Hippocampal formation (tissue), 2 donors: ENCODE measurements around the gene IQGAP2.
"Not testable (repeated sequence)": the region's sequence is repeated elsewhere in the genome, so short reads cannot be mapped to it uniquely, and the experiment has no call there.

Experiments
- DNase-seq, 2 donors: peaks; one replicate each; lab custom pipeline; 2025; lab: John Stamatoyannopoulos, UW

The IQGAP2 gene

DNA sequence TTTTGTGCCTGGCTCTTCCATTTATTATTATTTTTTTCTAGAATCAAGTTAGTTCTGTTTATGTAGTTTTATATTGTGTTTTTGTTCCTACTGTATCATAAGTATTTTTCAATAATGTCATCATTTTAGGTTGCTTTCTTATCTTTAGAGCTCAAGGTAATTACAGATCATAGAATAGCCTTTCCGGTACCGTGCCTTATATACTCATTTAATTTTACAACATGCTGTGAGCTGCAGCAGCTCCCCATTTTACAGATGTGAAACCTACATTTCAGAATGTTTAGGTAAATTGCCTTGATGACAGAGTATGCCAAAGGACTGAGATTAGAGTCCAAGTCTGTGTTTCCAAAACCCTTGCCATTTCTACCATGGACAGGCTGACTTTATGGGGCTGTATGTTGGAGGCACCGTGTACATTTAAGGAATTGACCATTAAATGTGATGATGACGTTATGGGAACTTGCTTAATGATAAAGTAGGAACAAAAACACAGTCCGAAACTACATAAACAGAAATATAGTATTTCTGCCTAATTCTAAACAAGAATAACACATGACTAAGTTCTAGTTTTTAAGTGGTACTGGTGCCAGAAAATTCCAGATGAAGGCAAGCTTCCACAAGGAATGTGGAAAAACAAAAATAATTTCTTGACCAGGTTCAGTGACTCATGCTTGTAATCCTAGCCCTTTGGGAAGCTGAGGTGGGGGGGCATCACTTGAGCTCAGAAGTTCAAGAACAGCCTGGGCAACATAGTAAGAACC lies 97.7 kb downstream of the IQGAP2 start:
- DNase-seq, result no peak

DNA sequence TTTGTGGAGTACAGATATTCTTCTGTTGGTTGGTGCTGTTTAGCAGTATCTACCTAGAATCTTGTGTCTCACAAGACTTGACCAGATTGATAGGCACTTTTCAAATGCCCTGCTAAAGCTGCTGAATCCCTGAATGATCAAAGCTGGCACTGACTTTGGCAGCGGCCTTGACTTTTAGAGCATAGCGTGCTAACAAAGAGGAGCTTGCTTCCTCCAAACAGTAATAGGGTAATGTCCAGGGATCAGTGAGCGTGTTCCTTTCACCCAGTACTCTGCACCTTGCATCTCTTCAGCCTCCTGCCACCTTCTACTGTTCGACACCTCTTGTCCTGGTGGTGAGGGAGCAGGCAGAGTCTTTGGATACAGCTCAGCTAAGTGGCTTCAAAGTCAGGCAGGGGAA lies 100.8 kb downstream of the IQGAP2 start:
- no peak for DNase-seq

DNA sequence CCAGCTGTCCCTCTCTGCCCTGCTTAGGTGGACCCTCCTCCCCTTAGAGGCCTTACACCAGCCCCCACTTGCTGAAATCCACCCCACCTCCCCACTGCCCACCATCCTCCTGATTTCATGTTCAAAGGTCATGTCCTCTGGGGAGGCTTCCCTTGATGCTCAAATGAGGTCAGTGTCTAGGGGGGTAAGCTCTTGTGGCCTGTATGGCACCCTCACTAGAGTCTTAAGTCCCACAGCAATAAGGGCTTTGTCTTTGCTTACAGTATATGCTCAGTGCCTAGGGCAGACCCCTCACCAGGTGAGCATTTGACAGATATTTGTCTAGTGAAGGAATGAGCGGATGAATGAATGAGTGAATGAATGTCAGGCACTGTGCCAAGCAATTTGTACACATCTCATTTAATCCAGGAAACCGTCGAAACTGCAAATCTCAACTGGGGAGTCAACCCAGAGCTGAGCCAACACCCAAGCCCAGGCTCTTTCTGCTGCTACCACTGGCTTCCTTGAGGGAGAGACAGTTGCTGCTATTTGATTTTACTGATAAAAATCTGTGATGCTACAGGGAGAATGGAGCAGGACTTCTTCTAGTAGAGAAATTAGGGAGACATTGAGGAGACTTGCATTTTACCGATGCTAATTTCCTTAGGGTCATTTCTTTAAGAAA lies 101.9 kb downstream of the IQGAP2 start:
- no peak for DNase-seq

DNA sequence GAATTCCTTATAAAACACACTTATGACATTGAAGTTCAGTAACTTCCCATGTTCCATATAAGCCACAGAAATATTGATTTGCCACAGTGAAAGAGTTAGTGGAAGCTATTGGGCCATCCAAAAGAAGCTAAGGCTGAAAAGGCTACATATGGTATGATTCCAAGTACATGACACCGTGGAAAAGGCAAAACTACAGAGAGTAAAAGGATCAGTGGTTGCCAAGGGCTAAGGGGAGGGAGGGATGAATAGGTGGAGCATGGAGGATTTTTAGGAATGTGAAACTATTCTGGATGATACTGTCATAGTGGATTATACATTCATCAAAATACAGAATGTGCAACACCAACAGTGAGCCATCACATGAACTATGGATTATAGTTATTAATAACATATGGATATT lies 110.4 kb downstream of the IQGAP2 start:
- no peak for DNase-seq

DNA sequence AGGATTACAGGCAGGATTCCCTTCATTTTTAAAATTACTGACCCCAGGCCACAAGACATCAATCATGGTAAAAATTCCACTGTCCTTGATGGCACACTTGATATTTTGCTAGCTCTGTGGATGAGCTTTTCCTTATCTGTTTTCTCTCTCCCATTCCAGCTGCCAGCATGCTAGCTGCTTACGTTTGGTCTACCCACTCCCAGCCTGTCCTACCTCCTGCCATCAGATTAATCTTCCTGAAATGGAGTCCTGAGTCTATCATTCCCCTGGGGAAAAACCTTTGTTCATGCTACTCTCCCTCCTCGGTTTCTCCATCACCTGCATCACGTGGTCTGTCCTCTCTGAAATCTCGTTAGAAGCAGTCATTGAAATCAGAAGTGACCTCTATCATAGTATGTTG lies 111.2 kb downstream of the IQGAP2 start:
- no peak for DNase-seq

DNA sequence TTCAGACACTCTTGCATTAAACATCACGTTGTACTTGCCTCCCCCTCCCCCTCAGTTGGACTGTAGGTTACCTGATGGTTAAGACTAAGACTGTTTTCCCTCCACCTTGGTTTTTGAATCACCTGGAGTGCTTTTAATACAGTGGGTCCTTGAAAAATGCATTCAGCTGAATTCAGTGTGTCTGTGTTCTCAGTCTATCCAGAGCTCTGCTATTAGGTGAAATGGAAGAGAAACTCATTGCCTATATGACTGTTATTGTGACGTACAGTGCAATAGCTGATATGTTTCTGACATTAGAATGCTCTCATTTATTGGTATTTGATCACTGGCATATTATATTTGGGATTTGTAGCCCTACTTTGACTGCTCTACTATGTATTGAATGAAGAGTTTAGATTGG lies 111.6 kb downstream of the IQGAP2 start:
- no peak for DNase-seq

DNA sequence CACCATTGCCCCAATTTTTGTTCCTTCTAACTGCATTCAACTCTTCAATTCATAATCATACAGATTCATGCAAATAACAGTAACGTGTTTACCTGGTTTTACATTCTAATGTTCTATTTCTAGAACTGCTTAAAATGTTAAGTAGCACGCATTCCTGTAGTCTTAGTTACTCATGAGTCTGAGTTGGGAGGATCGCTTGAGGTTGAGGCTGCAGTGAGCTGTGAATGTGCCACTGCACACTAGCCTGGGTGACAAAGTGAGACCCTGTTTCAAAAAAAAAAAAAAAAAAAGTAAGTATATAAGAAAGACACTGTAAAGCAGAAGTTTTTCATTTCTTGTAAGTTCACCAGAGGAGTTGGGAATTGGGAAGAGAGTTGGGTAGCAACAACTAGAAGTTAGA lies 114.2 kb downstream of the IQGAP2 start:
- DNase-seq, result no peak

DNA sequence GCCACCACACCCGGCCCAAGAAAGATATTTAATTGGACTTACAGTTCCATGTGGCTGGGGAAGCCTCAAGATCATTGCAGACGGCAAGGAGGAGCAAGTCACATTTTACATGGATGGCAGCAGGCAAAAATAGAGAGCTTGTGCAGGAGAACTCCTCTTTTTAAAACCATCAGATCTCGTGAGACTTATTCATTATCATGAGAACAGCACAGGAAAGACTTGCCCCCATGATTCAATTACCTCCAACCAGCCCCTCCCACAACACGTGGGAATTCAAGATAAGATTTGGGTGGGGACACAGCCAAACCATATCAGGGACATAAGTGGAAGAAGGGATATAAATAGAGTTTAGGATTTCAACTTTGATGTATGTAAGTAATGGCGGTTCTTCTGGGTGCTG lies 115.2 kb downstream of the IQGAP2 start:
- DNase-seq, result not testable (repeated sequence)

DNA sequence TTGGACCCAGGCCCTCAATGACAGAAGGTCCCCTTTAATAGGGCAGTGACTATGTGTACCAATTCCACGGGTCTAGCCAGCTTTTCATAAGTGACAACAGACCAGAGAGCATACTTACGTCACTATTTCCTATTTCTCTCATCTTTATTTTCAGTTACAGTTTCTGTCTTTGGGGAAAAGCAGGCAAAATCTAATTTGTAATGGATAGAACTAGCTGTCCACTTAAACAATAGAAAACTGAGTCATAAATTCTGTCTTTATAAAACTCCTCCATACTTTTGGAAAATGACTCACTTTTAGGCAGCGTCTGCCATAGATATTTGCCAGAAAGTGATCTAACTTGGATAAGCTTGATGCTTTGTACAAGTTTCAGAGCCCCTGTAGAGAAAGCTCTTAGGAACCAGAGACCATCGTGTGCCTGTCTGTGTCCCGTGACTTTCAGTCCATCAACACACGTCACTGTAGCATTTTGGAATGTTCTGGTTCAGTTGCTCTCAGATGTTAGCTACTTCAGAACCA lies 118.2 kb downstream of the IQGAP2 start:
- no peak for DNase-seq

DNA sequence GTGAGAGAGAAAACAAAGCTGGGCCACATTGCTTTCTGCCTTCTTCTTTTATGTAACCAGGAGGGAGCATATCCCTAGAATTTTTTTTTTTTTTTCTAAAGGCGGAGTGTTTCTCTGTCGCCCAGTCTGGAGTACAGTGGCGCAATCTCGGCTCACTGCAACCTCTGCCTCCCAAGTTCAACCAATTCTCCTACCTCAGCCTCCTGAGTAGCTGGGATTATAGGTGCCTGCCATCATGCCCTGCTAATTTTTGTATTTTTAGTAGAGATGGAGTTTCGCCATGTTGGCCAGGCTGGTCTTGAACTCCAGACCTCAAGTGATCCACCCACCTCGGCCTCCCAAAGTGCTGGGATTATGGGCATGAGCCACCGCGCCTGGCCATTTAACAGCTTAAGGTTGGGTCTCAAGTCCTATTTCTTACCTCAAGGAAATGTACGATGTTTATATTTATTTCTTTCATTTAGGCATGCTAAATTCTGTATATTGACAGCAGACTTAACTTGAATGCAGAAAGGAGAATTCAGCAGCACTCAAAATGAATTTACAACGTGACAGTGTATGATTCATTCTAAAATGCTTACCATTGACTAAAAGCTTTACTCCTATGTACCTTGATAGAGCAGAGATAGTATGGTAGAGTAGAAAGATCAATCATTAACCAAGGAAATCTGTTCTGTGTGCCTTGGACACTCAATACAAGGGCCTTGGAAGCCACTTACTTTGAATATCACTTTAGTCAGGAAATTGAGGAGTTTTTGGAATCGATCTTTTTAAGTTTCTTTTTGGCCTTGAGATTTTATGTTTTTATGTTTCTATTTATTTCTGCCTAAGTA lies 119.2 kb downstream of the IQGAP2 start:
- no peak for DNase-seq

DNA sequence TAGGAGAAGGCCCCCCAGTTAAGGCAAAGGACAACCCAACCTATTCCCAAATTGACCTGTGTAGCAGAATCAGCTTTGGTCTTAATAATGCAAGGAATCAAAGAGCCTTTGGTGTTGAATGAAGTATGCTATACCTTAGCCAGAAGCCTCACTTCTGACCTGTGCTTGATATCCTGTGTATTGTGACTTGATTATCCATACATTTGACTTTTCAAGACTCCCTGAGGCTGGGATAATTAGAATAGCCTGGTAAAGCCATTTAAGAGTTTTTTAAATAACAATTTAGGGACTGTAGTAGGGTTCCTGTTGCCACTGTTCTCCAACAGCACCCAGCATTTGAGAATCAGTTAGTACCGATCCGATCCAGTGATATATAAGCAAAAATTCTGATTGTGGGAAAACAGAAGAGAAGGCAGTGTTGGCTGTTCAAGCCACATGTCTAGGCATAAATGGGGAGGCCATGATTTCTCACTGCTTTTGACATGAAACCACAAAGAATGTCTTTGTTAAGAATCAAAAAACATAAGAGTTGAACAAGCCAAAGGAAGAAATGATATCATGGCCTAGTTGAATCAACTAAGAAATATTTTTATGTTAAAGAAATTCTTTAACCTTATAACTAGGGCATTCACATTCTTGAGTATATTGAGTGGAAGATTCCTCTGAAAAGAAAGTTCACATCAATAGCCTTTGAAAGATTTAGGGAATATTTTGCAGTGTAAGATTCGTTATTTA lies 121.2 kb downstream of the IQGAP2 start:
- DNase-seq, result no peak

DNA sequence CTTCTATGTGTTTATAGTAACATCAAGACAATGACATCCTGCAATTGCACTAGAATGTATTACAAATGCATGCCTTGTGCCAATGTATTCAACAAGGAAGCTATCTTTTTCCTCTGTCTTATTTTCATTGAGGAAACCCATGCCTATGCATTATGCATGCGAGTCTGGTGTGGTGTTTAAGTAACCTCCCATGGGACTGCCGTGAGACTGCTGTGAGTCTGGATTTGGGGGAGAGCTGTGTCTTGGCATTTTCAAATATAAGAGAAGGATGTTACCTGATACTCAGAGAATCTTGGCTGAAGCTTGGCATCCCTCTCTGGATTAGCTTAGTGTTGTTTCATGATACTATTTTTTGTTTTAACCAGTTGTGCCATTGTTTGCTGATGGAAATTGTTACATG lies 121.8 kb downstream of the IQGAP2 start:
- no peak for DNase-seq

DNA sequence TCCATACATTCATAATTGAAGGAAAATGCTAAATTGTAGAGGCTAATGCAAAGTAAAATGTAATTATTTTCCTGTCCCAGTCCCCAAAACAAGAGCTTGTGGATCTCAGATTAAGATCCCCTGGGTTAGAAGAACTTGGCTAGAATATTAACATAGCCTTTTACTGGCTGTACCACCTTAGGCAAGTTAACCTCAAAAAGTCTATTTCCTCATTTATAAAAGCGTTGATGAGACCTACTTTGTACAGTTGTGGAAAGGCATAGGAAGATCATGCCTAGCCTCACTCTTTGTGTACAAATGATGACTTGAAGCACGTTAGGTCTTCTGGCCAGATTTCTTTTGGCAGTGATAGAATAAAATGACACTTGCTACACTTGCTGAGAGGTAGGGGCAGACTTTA lies 122.9 kb downstream of the IQGAP2 start:
- DNase-seq, result no peak

DNA sequence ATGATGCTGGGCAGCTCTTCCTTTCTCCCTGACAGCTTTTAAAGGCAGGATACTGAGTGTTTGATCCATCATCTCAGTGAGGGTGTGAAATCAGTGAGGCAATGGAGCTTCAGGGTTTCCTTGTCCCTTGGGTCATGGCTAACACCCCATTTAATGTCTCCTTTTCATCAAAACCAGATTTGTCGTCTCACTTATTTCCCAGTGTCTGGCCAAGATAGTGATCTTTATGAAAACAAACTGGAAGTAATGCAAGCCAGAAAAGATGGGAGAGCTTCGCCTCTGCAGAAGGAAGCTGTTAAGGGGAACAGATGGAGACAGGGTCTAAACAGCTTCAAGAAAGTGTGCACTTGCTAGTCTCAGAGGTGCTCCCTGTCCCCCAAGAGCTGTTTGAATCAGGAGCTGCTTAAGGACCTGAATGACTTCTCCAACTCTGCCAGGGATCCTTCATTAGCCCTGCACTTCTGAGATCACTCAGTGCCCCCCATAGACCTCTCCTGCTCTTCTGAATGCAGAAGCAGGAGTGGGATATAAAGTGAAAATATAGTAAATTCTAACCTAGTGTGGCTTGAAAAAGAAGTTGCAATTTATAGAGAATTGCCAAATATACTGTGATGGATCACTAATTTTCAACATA lies 124.0 kb downstream of the IQGAP2 start:
- DNase-seq, result no peak

DNA sequence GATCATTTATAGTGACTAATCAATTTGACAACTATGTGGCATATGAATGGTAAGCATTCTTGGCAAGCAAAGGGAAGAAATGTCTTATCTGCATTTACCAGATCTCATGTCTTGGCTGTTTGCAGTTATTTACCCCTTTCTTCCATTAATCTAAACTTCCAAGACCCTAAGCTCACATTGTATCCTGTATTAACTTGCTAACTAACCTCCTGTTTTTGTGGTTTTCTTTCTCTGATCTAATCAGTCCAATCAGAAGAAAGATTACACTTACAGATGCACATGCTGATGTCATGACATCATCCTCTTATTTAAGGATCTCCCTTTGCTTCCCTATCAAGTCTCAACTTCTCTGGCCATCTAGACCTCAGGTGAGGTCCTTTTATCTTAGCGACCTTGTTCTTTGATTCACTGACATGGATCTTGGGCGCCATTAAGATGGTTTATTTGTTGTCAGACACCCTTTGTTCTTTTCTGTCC lies 124.6 kb downstream of the IQGAP2 start:
- no peak for DNase-seq

DNA sequence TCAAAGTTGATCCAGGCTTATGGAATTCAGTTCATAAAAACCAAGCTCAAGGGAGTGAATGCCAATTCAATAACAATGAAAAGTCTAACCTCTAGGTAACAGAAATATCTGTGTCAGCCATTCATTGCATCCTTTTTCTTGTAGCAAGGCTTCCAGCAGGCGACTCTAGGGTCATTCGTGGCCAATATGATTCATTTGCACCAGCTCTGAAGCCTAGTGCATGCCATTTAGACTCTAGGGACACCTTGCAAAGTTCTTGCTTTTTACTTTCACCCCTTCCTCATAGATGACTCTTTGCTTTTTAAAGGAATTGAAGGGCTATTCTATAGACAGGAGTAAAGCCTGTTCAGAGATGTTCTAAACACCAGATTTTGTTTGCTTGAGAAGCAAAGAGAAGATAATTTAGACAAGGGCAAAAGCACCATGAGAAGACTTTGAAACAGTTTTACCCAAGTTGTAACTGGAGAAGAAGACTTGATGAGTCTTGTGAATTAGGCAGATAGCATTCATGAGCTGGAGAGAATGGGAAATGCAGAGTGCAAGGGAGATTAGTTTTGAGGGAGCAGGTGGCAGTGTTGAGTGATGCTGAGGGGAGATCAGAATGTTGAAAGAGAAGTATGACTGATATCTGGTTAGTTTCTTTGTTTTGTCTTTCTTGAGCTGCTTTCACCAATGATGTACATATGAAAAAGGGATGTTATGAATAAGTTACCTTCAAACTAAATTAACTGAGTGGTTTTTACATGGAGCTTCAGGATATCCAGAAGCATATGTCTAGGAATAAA lies 125.7 kb downstream of the IQGAP2 start:
- DNase-seq, result no peak

DNA sequence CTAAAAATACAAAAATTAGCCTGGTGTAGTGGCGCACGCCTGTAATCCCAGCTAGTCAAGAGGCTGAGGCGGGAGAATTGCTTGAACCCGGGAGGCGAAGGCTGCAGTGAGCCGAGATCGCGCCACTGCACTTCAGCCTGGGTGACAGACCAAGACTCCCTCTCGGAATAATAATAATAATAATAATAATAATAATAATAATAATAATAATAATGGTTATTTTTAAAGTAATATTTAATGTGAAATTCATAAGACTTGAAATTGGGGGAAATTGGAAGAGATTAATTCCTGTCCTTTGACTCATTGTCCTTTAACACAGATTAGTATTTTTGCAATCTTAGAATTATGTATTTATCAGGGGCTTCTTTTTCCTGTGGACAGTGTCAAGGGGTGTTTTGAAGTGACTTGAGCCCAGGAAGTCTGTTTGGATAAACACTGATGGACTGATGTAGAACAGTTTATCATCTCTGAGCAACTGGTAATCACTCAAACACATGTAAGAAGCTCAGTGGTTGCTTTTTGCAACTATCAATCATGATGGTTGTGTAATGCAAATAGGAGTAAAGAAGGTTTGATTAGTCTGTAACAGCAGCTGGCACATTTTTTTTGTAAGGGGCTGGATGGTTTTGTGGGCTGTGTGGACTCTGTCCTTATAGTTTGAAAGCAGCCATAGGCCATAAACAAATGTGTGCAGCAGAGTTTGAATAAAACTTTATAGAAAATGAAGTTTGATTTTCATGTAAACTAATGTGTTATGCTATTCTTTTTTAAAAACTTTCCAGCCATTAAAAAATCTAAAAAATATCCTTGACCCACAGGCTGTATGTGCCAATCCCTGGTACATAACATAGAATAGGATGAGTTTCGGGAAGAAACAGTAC lies 126.6 kb downstream of the IQGAP2 start:
- no peak for DNase-seq

DNA sequence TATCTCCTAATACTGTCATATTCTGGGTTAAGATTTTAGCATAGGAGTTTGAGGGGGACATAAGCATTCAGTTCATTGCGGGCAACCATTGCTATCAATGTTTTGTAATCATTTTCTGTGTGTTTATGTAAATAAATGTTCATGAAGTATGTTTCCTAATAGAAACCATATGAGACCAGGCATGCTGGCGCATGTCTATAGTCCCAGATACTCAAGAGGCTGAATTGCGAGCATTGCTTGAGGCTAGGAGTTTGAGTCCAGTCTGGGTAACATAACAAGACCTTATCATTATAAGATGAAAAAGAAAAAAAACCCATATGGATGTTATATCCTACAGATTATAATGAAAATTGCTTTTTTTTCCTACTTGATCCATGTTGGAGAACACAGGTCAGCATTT lies 129.0 kb downstream of the IQGAP2 start:
- DNase-seq, result no peak

DNA sequence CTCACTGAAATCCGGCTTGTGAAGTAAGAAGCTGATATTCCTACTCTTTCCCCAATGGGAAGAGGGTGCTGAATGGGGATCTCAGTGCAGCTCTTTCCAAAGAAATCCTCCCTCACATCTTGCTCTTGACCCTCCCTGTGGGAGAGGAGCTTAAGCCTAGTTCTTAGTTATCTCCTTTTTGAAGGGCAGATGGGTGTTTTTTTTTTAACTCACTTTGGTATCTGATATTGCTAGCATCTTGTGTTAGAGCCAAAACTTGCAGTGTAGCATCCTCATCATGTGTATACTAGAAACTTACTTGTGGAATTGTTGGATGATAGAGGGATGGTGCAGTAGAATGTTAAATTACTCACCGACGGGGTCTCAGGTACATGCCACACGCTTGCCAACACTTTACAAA lies 129.9 kb downstream of the IQGAP2 start:
- no peak for DNase-seq

DNA sequence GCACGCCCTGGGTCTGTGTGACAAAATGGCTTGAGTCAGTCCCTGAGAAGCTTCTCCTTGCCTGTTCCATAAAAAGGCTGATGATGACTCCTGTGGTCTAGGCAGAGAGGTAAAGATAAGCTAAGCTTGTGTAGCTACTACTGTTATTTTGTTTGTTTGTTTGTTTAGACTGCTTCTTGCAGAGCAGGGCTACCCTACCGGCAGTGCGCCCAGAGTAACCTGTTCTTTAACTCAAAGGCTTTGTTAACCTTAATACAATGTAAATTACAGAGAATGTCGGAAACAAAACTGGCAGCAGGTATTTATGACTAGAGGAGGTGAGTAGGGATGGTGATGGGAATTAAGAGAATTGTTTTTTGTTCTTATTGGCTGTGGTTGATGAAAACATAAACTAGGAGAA lies 132.5 kb downstream of the IQGAP2 start:
- DNase-seq, result no peak
